CD4-positive, alpha-beta T cell (primary cell): ENCODE results near the gene RGL1. TPM values are rescaled to one million over a fixed set of nuclear protein-coding genes. Genes with fewer than 3 reads are reported as not detected.
A peak's percentile ranks its signal among the peaks of the same experiment; 100 is the strongest.

Experiments
- ATAC-seq: fragments of 200-7000 bp; cut with Tn5 transposase; one replicate; pipeline ENCODE4 v1.10.0; 2022; ENCODE audit warnings: mild to moderate bottlenecking; ENCODE audit not compliant: poor library complexity
- CTCF ChIA-PET: fragments of 350-600 bp; sonication (Branson Sonifier 250); formaldehyde crosslinking; loops from one replicate; lab custom pipeline; 2021; ENCODE audit warnings: antibody characterized with exemption, inconsistent platforms; lab: Charles Lee
- POLR2A ChIA-PET: fragments of 350-600 bp; sonication (Branson Sonifier 250); formaldehyde crosslinking; loops from one replicate; lab custom pipeline; 2021; ENCODE audit warnings: antibody characterized with exemption, inconsistent platforms; lab: Charles Lee
- DNase-seq, 14 experiments: peaks; one replicate each; pipeline ENCODE4 v3.0.0-alpha.2; 2013 to 2020; ENCODE audit warnings: mixed read lengths in 2 of 14
- H3K27ac ChIP-seq, 2 donors: one replicate each; pipeline versions ENCODE4 v1.5.1 to v1.7.0; 2013; ENCODE audit warnings: low read length in 2 of 2, low read depth in 1 of 2, mild to moderate bottlenecking in 1 of 2
- H3K27me3 ChIP-seq, 2 experiments: 1 replicate in 1 of 2; 2 replicates in 1 of 2; pipeline versions ENCODE4 v1.6.1 to v1.7.0; 2013; ENCODE audit warnings: low read length in 2 of 2, control low read depth in 1 of 2, mild to moderate bottlenecking in 1 of 2, moderate library complexity in 1 of 2; ENCODE audit not compliant: insufficient read depth in 2 of 2, control insufficient read depth in 1 of 2
- H3K36me3 ChIP-seq: one replicate; pipeline ENCODE4 v1.6.1; 2013; ENCODE audit warnings: low read length, control low read depth; ENCODE audit not compliant: insufficient read depth
- H3K4me1 ChIP-seq: one replicate; pipeline ENCODE4 v1.6.1; 2013; ENCODE audit warnings: low read length, control low read depth; ENCODE audit not compliant: insufficient read depth
- H3K4me3 ChIP-seq: one replicate; pipeline ENCODE4 v1.5.1; 2013; ENCODE audit warnings: mild to moderate bottlenecking, low read length, moderate library complexity
- H3K9me3 ChIP-seq, 2 experiments: 1 replicate in 1 of 2; 2 replicates in 1 of 2; pipeline versions ENCODE4 v1.6.1 to v1.7.0; 2013; ENCODE audit warnings: low read length in 2 of 2, mild to moderate bottlenecking in 2 of 2, control low read depth in 1 of 2, moderate library complexity in 1 of 2; ENCODE audit not compliant: control insufficient read depth in 1 of 2, insufficient read depth in 1 of 2
- H3K27ac Mint-ChIP-seq: one replicate; pipeline ENCODE4 v1.8.0; 2020; ENCODE audit warnings: mixed read lengths
- H3K27me3 Mint-ChIP-seq: one replicate; pipeline ENCODE4 v1.8.0; 2021; ENCODE audit warnings: mixed read lengths
- H3K36me3 Mint-ChIP-seq: one replicate; pipeline ENCODE4 v1.8.0; 2021; ENCODE audit warnings: low read depth, mixed read lengths
- H3K4me1 Mint-ChIP-seq: one replicate; pipeline ENCODE4 v1.8.0; 2021; ENCODE audit warnings: low read depth, mixed read lengths
- H3K4me3 Mint-ChIP-seq: one replicate; pipeline ENCODE4 v1.8.0; 2020; ENCODE audit warnings: mild to moderate bottlenecking, mixed read lengths
- H3K9me3 Mint-ChIP-seq: one replicate; pipeline ENCODE4 v1.8.0; 2020; ENCODE audit warnings: mixed read lengths
- intact Hi-C, 2 experiments: fragments of 100-400 bp; cut with DNase I in 1 of 2; cut with micrococcal nuclease in 1 of 2; formaldehyde crosslinking; loops; one replicate each; pipeline versions ENCODE4 v1.15.1 to v1.9.0; 2023 to 2025; cut with DNase I, micrococcal nuclease
- total RNA-seq, 174 experiments: library from RNA in 2 of 174; stranded (reverse) in 2 of 174; gene quantifications; one replicate each; pipeline ENCODE4 v1.2.3 and lab custom pipeline; 2021 to 2026
- TF ChIP-seq, protein P1 (sequence below): fragments of 200-600 bp; IDR thresholded peaks from one replicate; pipeline ENCODE4 v1.8.0; 2022; ENCODE audit warnings: antibody characterized with exemption, mild to moderate bottlenecking

Gene RGL1
- total RNA-seq, 2 experiments from 2014 or later: 1.2 to 1.8 TPM

DNA sequence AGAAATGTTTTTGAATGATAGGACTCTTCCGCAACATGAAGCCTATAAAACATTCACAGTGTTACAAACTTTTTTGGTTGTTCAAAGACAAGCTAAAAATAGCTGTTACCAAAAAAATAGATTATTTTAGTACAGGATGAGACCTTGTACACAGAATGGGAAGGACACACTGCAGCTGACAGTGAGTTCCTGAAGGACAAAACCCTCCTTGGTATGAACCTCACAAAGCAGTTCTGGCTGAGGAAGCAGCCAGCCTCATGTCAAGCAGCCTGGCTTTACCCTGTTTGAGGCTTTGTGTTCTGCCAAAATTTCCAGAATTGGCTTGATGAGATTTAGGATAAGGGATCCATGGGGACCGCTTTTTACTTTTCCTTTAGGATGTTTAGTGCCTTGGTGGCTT, 93.7 kb downstream of the RGL1 start:
- intact Hi-C loops: no loop called here
- POLR2A ChIA-PET: no interaction called here
- H3K36me3 ChIP-seq: no peaks in the 10 kb centered on the region
- H3K4me1 ChIP-seq: no peaks in the 10 kb centered on the region
- Mint-ChIP-seq H3K36me3 (peaks cover 5% of the 10 kb centered on the region), H3K4me1 (peaks cover 13% of the 10 kb centered on the region), H3K27ac (no peak overlapping the region), H3K27me3 (no peaks in the 10 kb centered on the region), H3K4me3 (no peak overlapping the region), H3K9me3 (no peaks in the 10 kb centered on the region)
- H3K27ac ChIP-seq: no peak overlapping the region
- CTCF ChIA-PET: no interaction called here
- H3K4me3 ChIP-seq: no peak overlapping the region
- TF ChIP-seq, protein P1, sequence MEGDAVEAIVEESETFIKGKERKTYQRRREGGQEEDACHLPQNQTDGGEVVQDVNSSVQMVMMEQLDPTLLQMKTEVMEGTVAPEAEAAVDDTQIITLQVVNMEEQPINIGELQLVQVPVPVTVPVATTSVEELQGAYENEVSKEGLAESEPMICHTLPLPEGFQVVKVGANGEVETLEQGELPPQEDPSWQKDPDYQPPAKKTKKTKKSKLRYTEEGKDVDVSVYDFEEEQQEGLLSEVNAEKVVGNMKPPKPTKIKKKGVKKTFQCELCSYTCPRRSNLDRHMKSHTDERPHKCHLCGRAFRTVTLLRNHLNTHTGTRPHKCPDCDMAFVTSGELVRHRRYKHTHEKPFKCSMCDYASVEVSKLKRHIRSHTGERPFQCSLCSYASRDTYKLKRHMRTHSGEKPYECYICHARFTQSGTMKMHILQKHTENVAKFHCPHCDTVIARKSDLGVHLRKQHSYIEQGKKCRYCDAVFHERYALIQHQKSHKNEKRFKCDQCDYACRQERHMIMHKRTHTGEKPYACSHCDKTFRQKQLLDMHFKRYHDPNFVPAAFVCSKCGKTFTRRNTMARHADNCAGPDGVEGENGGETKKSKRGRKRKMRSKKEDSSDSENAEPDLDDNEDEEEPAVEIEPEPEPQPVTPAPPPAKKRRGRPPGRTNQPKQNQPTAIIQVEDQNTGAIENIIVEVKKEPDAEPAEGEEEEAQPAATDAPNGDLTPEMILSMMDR: no peak
- DNase-seq (no peak), ATAC-seq (no peak)
- H3K27me3 ChIP-seq: no peaks in the 10 kb centered on the region
- H3K9me3 ChIP-seq: no peaks in the 10 kb centered on the region

- no peak overlapping the region for H3K4me3 Mint-ChIP-seq
- ChIA-PET CTCF (no interaction called here), POLR2A (no interaction called here)
- peaks cover 10% of the 10 kb centered on the region for H3K36me3 Mint-ChIP-seq
- TF ChIP-seq, protein P1: no peak
- intact Hi-C loops: no loop called here
- peaks cover 8% of the 10 kb centered on the region for H3K4me1 Mint-ChIP-seq
- Histone ChIP-seq H3K27me3 (no peaks in the 10 kb centered on the region), H3K36me3 (peaks cover 3% of the 10 kb centered on the region), H3K4me3 (no peak overlapping the region), H3K4me1 (no peaks in the 10 kb centered on the region), H3K9me3 (no peaks in the 10 kb centered on the region), H3K27ac (no peak overlapping the region)
- no peaks in the 10 kb centered on the region for H3K27me3 Mint-ChIP-seq
- DNase-seq (peak in 2 of 14 experiments; percentile 32 to 37), ATAC-seq (no peak)
- H3K9me3 Mint-ChIP-seq: no peaks in the 10 kb centered on the region
- H3K27ac Mint-ChIP-seq: no peak overlapping the region
Observed at GRCh38 chr1:183901748-183902330, 96.9 kb downstream of the RGL1 start.

- Histone ChIP-seq H3K36me3 (peaks cover 3% of the 10 kb centered on the region), H3K27me3 (no peaks in the 10 kb centered on the region), H3K9me3 (no peaks in the 10 kb centered on the region), H3K4me3 (no peak overlapping the region), H3K27ac (no peak overlapping the region), H3K4me1 (no peaks in the 10 kb centered on the region)
- DNase-seq: no peak
- H3K27ac Mint-ChIP-seq: no peak overlapping the region
- ATAC-seq: no peak
- H3K36me3 Mint-ChIP-seq: peaks cover 10% of the 10 kb centered on the region
- no peaks in the 10 kb centered on the region for H3K27me3 Mint-ChIP-seq
- no peak overlapping the region for H3K4me3 Mint-ChIP-seq
- POLR2A ChIA-PET: no interaction called here
- no peaks in the 10 kb centered on the region for H3K9me3 Mint-ChIP-seq
- CTCF ChIA-PET: no interaction called here
- TF ChIP-seq, protein P1: no peak
- intact Hi-C loops: no loop called here
- H3K4me1 Mint-ChIP-seq: peaks cover 2% of the 10 kb centered on the region
Observed at GRCh38 chr1:183903101-183903500, 98.2 kb downstream of the RGL1 start.
